Measurements from ENCODE around the gene JUN. TPM values are rescaled to one million over a fixed set of nuclear protein-coding genes. Genes with fewer than 3 reads are reported as not detected.

The JUN gene
- total and polyA plus RNA-seq, 4 donors: 15.0 to 29.8 (median 17.5) TPM

DNA sequence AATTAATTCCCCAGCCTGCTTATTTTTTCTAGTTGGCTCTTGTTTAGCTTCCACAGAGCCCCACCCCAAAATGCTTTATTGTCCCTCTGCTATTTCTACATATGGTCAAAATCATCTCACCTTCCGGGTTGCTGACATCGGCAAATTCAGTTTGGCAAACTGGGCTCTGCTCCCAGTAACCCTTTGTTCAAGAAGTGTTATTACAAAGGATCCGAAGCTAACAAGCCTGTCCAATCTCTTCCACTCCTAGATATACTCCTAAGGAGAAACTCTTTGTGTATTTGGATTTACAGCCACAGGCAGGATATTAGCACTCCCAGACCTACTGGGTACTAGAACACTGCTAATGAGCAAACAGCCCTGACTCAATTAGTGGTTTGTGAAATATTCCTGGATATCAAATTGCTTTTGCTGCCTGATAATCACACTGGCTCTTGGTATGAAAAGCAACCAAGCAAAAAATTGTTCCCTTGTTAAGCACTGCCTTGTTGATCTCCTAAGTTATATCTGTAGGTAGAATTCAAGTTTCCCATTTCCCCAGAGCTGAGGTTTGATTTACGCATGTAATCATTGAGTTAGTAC lies 4.0 kb downstream of the JUN start:
- Histone ChIP-seq H3K36me3 (ENCODE audit: control insufficient read depth in 4 of 4, insufficient read depth in 3 of 4, low read depth in 1 of 4, low read length in 3 of 4) (no peaks in the 10 kb centered on the region), H3K27ac (ENCODE audit: low read depth in 1 of 2, low read length in 2 of 2) (peak overlapping the region; percentile 60 to 65), H3K4me3 (ENCODE audit: low read depth in 1 of 3, low read length in 3 of 3) (no peak overlapping the region), H3K27me3 (ENCODE audit: control insufficient read depth in 4 of 4, insufficient read depth in 4 of 4, low read length in 3 of 4) (no peaks in the 10 kb centered on the region), H3K9me3 (ENCODE audit: control insufficient read depth in 4 of 4, low read length in 3 of 4) (no peaks in the 10 kb centered on the region), H3K9ac (ENCODE audit: low read depth in 1 of 2, low read length in 2 of 2) (peak overlapping the region in 1 of 2 donors; percentile 68), H3K4me1 (ENCODE audit: control insufficient read depth in 4 of 4, insufficient read depth in 4 of 4, low read length in 3 of 4) (peaks cover 0 to 9% (median 2%) of the 10 kb centered on the region in 4 donors)
- TF ChIP-seq RAD21 (IDR thresholded peaks at IDR 0.05) (peak in 1 of 2 donors; percentile 26), NR2F2 (IDR thresholded peaks at IDR 0.05) (no peak), JUND (IDR thresholded peaks at IDR 0.05) (peak in 1 of 2 donors; percentile 89), FOXA2 (IDR thresholded peaks at IDR 0.05) (peak; percentile 28), HNF4G (IDR thresholded peaks at IDR 0.05) (no peak), RXRA (IDR thresholded peaks at IDR 0.05) (peak; percentile 11 to 37), HNF4A (conservative IDR thresholded peaks at IDR 0.05) (peak; percentile 14 to 19), SP1 (IDR thresholded peaks at IDR 0.05) (no peak), ZBTB33 (IDR thresholded peaks at IDR 0.05) (no peak), TAF1 (conservative IDR thresholded peaks at IDR 0.05) (no peak), GABPA (IDR thresholded peaks at IDR 0.05 in 1 of 2, conservative IDR thresholded peaks at IDR 0.05 in 1 of 2) (no peak)
- TF ChIP-seq, protein P1, sequence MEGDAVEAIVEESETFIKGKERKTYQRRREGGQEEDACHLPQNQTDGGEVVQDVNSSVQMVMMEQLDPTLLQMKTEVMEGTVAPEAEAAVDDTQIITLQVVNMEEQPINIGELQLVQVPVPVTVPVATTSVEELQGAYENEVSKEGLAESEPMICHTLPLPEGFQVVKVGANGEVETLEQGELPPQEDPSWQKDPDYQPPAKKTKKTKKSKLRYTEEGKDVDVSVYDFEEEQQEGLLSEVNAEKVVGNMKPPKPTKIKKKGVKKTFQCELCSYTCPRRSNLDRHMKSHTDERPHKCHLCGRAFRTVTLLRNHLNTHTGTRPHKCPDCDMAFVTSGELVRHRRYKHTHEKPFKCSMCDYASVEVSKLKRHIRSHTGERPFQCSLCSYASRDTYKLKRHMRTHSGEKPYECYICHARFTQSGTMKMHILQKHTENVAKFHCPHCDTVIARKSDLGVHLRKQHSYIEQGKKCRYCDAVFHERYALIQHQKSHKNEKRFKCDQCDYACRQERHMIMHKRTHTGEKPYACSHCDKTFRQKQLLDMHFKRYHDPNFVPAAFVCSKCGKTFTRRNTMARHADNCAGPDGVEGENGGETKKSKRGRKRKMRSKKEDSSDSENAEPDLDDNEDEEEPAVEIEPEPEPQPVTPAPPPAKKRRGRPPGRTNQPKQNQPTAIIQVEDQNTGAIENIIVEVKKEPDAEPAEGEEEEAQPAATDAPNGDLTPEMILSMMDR (IDR thresholded peaks at IDR 0.05; ENCODE audit: low read depth, low read length, missing input control): no peak
- TF ChIP-seq, protein P2, sequence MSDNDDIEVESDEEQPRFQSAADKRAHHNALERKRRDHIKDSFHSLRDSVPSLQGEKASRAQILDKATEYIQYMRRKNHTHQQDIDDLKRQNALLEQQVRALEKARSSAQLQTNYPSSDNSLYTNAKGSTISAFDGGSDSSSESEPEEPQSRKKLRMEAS (IDR thresholded peaks at IDR 0.05): no peak
- TF ChIP-seq, protein P3, sequence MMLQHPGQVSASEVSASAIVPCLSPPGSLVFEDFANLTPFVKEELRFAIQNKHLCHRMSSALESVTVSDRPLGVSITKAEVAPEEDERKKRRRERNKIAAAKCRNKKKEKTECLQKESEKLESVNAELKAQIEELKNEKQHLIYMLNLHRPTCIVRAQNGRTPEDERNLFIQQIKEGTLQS (IDR thresholded peaks at IDR 0.05): no peak
- TF ChIP-seq, protein P4, sequence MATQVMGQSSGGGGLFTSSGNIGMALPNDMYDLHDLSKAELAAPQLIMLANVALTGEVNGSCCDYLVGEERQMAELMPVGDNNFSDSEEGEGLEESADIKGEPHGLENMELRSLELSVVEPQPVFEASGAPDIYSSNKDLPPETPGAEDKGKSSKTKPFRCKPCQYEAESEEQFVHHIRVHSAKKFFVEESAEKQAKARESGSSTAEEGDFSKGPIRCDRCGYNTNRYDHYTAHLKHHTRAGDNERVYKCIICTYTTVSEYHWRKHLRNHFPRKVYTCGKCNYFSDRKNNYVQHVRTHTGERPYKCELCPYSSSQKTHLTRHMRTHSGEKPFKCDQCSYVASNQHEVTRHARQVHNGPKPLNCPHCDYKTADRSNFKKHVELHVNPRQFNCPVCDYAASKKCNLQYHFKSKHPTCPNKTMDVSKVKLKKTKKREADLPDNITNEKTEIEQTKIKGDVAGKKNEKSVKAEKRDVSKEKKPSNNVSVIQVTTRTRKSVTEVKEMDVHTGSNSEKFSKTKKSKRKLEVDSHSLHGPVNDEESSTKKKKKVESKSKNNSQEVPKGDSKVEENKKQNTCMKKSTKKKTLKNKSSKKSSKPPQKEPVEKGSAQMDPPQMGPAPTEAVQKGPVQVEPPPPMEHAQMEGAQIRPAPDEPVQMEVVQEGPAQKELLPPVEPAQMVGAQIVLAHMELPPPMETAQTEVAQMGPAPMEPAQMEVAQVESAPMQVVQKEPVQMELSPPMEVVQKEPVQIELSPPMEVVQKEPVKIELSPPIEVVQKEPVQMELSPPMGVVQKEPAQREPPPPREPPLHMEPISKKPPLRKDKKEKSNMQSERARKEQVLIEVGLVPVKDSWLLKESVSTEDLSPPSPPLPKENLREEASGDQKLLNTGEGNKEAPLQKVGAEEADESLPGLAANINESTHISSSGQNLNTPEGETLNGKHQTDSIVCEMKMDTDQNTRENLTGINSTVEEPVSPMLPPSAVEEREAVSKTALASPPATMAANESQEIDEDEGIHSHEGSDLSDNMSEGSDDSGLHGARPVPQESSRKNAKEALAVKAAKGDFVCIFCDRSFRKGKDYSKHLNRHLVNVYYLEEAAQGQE (IDR thresholded peaks at IDR 0.05): no peak
- 30% methylated on average over 4 of the region's 4 CpGs for WGBS
- no peak for DNase-seq (ENCODE audit: low spot score)

All from liver (tissue), 9 donors.